HCT116 (cell line): ENCODE results near the gene SELENOH.

ENCODE experiments used
- CEBPB ChIP-seq: IDR thresholded peaks from 2 replicates; pipeline ENCODE4 v1.6.1; 2012; ENCODE audit warnings: low read depth
- EGR1 ChIP-seq: IDR thresholded peaks from 2 replicates; pipeline ENCODE4 v1.6.1; 2012; ENCODE audit warnings: low read depth
- EZH2 ChIP-seq: fragments of 200-600 bp; sonication (generic); IDR thresholded peaks from 2 replicates; pipeline ENCODE4 v1.6.1; 2017; ENCODE audit warnings: antibody characterized with exemption, mixed run types
- POLR2A ChIP-seq: IDR thresholded peaks from 2 replicates; pipeline ENCODE4 v1.7.0; 2011; ENCODE audit warnings: borderline replicate concordance; ENCODE audit not compliant: insufficient read depth, insufficient read length; ENCODE audit errors: extremely low read depth
- SP1 ChIP-seq: IDR thresholded peaks from 2 replicates; pipeline ENCODE4 v1.6.1; 2012; ENCODE audit warnings: low read depth
- TF ChIP-seq, protein P1 (sequence below), 3 experiments: fragments of 200-600 bp in 1 of 3; sonication (generic) in 1 of 3; IDR thresholded peaks in 2 of 3; conservative IDR thresholded peaks in 1 of 3; 2 replicates each; pipeline ENCODE4 v1.5.1; 2012 to 2017; ENCODE audit warnings: low read depth in 2 of 3, low read length in 2 of 3, antibody characterized with exemption in 1 of 3, borderline replicate concordance in 1 of 3, control low read depth in 1 of 3, mild to moderate bottlenecking in 1 of 3, mixed read lengths in 1 of 3, mixed run types in 1 of 3, moderate library complexity in 1 of 3; ENCODE audit not compliant: insufficient read depth in 1 of 3

DNA sequence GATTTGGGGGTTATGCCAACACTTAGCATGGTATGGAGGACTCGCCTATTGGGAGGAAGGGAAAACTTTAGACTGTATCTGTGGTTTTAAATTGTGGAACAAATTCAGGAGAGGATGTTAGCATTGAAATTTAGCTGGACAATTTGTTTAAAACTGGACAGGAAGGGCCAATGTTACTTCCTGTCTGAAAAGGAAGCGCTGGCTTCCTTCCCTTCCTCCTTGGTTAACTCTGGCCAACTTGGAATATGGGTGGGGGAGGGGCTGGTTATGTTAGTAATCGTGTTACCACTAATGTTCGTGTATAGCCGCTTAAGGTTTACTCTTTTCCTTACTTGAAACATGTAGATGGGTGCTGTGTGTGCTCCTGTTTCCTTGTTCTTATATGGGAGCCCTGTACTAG is 34.2 kb downstream of the SELENOH start:
- no peak for TF ChIP-seq SP1
- TF ChIP-seq, protein P1, sequence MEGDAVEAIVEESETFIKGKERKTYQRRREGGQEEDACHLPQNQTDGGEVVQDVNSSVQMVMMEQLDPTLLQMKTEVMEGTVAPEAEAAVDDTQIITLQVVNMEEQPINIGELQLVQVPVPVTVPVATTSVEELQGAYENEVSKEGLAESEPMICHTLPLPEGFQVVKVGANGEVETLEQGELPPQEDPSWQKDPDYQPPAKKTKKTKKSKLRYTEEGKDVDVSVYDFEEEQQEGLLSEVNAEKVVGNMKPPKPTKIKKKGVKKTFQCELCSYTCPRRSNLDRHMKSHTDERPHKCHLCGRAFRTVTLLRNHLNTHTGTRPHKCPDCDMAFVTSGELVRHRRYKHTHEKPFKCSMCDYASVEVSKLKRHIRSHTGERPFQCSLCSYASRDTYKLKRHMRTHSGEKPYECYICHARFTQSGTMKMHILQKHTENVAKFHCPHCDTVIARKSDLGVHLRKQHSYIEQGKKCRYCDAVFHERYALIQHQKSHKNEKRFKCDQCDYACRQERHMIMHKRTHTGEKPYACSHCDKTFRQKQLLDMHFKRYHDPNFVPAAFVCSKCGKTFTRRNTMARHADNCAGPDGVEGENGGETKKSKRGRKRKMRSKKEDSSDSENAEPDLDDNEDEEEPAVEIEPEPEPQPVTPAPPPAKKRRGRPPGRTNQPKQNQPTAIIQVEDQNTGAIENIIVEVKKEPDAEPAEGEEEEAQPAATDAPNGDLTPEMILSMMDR (IDR thresholded peaks at IDR 0.05 in 2 of 3, conservative IDR thresholded peaks at IDR 0.05 in 1 of 3; ENCODE audit: borderline replicate concordance in 1 of 3, insufficient read depth in 1 of 3, low read depth in 2 of 3, low read length in 2 of 3): no peak
- no peak for TF ChIP-seq EZH2
- TF ChIP-seq POLR2A: no peak
- TF ChIP-seq EGR1: no peak
- TF ChIP-seq CEBPB: no peak
